ENCODE results near the gene SH3GLB2. TPM values are rescaled to one million over a fixed set of nuclear protein-coding genes. Genes with fewer than 3 reads are reported as not detected.

The SH3GLB2 gene
- total and polyA plus RNA-seq, 10 of the 15 experiments (the other 5 are each of a cell fraction or from before 2014, with no cell fraction given) = 0.21 to 61.3 (median 30.8) TPM

GRCh38 chr9:129012343-129012742 is 15.8 kb downstream of the SH3GLB2 start:
- TF ChIP-seq SUZ12 (IDR thresholded peaks at IDR 0.05; ENCODE audit: unreplicated experiment) (no peak), ASH2L (IDR thresholded peaks at IDR 0.05; ENCODE audit: borderline replicate concordance, low read depth) (no peak), POLR2AphosphoS2 (IDR thresholded peaks at IDR 0.05; ENCODE audit: low read depth, low read length) (no peak), TCF12 (IDR thresholded peaks at IDR 0.05; ENCODE audit: low read depth, low read length) (no peak), NR2F1 (conservative IDR thresholded peaks at IDR 0.05) (no peak), ESRRA (IDR thresholded peaks at IDR 0.05; ENCODE audit: low read length) (no peak), DPF2 (IDR thresholded peaks at IDR 0.05) (no peak)
- ChIA-PET POLR2A (no interaction called here), SMC1A (ENCODE audit: uncharacterized antibody, unreplicated experiment) (no interaction called here), CTCF (interaction anchor here (0.5 kb wide), 1 partner anchor 9 kb away, joined by 3 read pairs; no protein-coding TSS in a partner anchor), RAD21 (ENCODE audit: unreplicated experiment) (no interaction called here)
- Histone ChIP-seq H3K9ac (ENCODE audit: control insufficient read depth, insufficient read depth, low read length) (no peak overlapping the region), H3K79me2 (ENCODE audit: control insufficient read depth, insufficient read depth, low read length) (no peaks in the 10 kb centered on the region), H3K27me3 (replicated peaks in 1 of 2; ENCODE audit: control insufficient read depth in 2 of 2, insufficient read depth in 2 of 2, low read length in 1 of 2) (no peaks in the 10 kb centered on the region), H3K9me3 (replicated peaks; ENCODE audit: control insufficient read depth, insufficient read depth, low read length) (no peaks in the 10 kb centered on the region), H3K36me3 (ENCODE audit: control insufficient read depth in 2 of 2, insufficient read depth in 2 of 2, low read length in 1 of 2) (peaks cover 5 to 14% of the 10 kb centered on the region in 2 experiments), H4K20me1 (ENCODE audit: control insufficient read depth, insufficient read depth) (no peaks in the 10 kb centered on the region), H3K4me3 (no peak overlapping the region), H3K27ac (ENCODE audit: control insufficient read depth, insufficient read depth) (no peak overlapping the region), H2AFZ (ENCODE audit: control insufficient read depth, low read depth, low read length) (no peak overlapping the region), H3K4me1 (ENCODE audit: control insufficient read depth, insufficient read depth, low read length) (no peaks in the 10 kb centered on the region), H3K4me2 (ENCODE audit: control insufficient read depth, insufficient read depth) (no peak overlapping the region)
- WGBS (ENCODE audit: insufficient coverage, insufficient replicate concordance, low lambda C conversion rate, missing lambda C conversion rate) = 77% methylated on average over 7 of the region's 7 CpGs
- intact Hi-C loops (cut with micrococcal nuclease; ENCODE audit: unreplicated experiment) (no loop called here), in situ Hi-C loops (cut with MboI) (no loop called here)
- DNase-seq (ENCODE audit: low read depth, low spot score) = no peak
- ATAC-seq = no peak
- no peak for FAIRE-seq
- BruUV-seq (replicated peaks) = no TSS peak

GRCh38 chr9:129011761-129012181 is 16.4 kb downstream of the SH3GLB2 start:
- POLR2A ChIA-PET = no interaction called here
- Histone ChIP-seq H3K4me1 (ENCODE audit: control insufficient read depth, insufficient read depth, low read length) (no peaks in the 10 kb centered on the region), H3K4me3 (no peak overlapping the region), H3K36me3 (ENCODE audit: control insufficient read depth in 2 of 2, insufficient read depth in 2 of 2, low read length in 1 of 2) (peaks cover 7 to 16% of the 10 kb centered on the region in 2 experiments), H2AFZ (ENCODE audit: control insufficient read depth, low read depth, low read length) (no peak overlapping the region), H3K9ac (ENCODE audit: control insufficient read depth, insufficient read depth, low read length) (no peak overlapping the region), H3K9me3 (replicated peaks; ENCODE audit: control insufficient read depth, insufficient read depth, low read length) (no peaks in the 10 kb centered on the region), H3K79me2 (ENCODE audit: control insufficient read depth, insufficient read depth, low read length) (no peaks in the 10 kb centered on the region), H3K27ac (ENCODE audit: control insufficient read depth, insufficient read depth) (no peak overlapping the region), H3K27me3 (replicated peaks in 1 of 2; ENCODE audit: control insufficient read depth in 2 of 2, insufficient read depth in 2 of 2, low read length in 1 of 2) (no peaks in the 10 kb centered on the region), H4K20me1 (ENCODE audit: control insufficient read depth, insufficient read depth) (no peaks in the 10 kb centered on the region), H3K4me2 (ENCODE audit: control insufficient read depth, insufficient read depth) (no peak overlapping the region)
- WGBS (ENCODE audit: insufficient coverage, insufficient replicate concordance, low lambda C conversion rate, missing lambda C conversion rate) = 91% methylated on average over 11 of the region's 11 CpGs
- SMC1A ChIA-PET (ENCODE audit: uncharacterized antibody, unreplicated experiment) = no interaction called here
- BruUV-seq (replicated peaks) = no TSS peak
- CTCF ChIA-PET = interaction anchor here (0.5 kb wide), 1 partner anchor 9 kb away, joined by 3 read pairs; no protein-coding TSS in a partner anchor
- intact Hi-C loops (cut with micrococcal nuclease; ENCODE audit: unreplicated experiment) (no loop called here), in situ Hi-C loops (cut with MboI) (no loop called here)
- ATAC-seq (no peak), FAIRE-seq (no peak), DNase-seq (ENCODE audit: low read depth, low spot score) (no peak)
- RAD21 ChIA-PET (ENCODE audit: unreplicated experiment) = no interaction called here
- TF ChIP-seq BCLAF1 (IDR thresholded peaks at IDR 0.05) (no peak), TCF12 (IDR thresholded peaks at IDR 0.05; ENCODE audit: low read depth, low read length) (no peak), SREBF2 (IDR thresholded peaks at IDR 0.05; ENCODE audit: low read length) (no peak), FOS (IDR thresholded peaks at IDR 0.05; ENCODE audit: borderline replicate concordance, extremely low read depth, insufficient read length) (no peak), ASH2L (IDR thresholded peaks at IDR 0.05; ENCODE audit: borderline replicate concordance, low read depth) (no peak), HDAC6 (IDR thresholded peaks at IDR 0.05; ENCODE audit: unreplicated experiment) (no peak), SUPT20H (IDR thresholded peaks at IDR 0.05; ENCODE audit: borderline replicate concordance, control insufficient read depth, low read depth, low read length) (no peak), SPI1 (IDR thresholded peaks at IDR 0.05; ENCODE audit: borderline replicate concordance, insufficient read depth, low read depth, low read length) (no peak), PML (IDR thresholded peaks at IDR 0.05; ENCODE audit: low read length) (no peak), NFXL1 (IDR thresholded peaks at IDR 0.05; ENCODE audit: borderline replicate concordance) (no peak)
